ENCODE data around the gene BTBD9. TPM values are rescaled to one million over a fixed set of nuclear protein-coding genes. Genes with fewer than 3 reads are reported as not detected.

BTBD9 gene
- total and polyA plus RNA-seq, 9 of the 15 experiments (the other 6 are each of a cell fraction or from before 2014, with no cell fraction given): 0.08 to 1.6 (median 0.58) TPM

DNA sequence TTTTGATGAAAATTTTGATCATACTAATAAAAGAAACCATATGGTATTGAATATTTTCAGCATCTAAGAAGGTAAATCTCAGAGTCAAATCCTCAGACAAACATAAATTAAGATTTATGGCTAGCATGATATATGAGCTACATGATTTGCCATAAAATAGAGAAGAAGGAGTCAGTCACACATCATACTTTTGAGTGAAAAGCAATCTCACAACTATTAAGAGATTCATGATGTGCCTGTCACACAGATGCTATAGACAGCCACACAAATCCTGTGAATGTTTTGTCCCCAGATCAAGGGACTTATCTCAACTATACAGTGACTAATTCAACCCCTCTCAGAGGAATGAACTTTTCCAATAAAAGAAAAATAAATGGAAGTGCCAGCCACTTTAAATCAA is 85.7 kb downstream of the BTBD9 start:
- intact Hi-C loops (cut with micrococcal nuclease): no loop called here
- peaks cover 0 to 6% of the 10 kb centered on the region in 2 experiments; a peak in 3 of 5 replicates for H3K27me3 ChIP-seq (ENCODE audit: control insufficient read depth in 2 of 2, insufficient read depth in 2 of 2, low read length in 2 of 2)
- H3K4me3 ChIP-seq: no peak overlapping the region
- no peak overlapping the region for H3K4me2 ChIP-seq (ENCODE audit: insufficient read depth, low read length)
- POLR2A ChIA-PET: interaction anchor here (0.7 to 1.2 kb wide), 4 partner anchors 10 to 386 kb away, joined by 3 to 4 read pairs (median 3); no protein-coding TSS in a partner anchor
- no peak overlapping the region for H2AFZ ChIP-seq (ENCODE audit: low read depth, low read length)
- H3K9me3 ChIP-seq (replicated peaks; ENCODE audit: control insufficient read depth, insufficient read depth, low read depth, low read length): no peaks in the 10 kb centered on the region
- TF ChIP-seq CAMTA2 (CRISPR knock-in tag; conservative IDR thresholded peaks at IDR 0.05): no peak
- TF ChIP-seq ZNF232 (CRISPR knock-in tag; IDR thresholded peaks at IDR 0.05): no peak
- TF ChIP-seq ZSCAN32 (CRISPR knock-in tag; IDR thresholded peaks at IDR 0.05): no peak
- in situ Hi-C loops (cut with MboI): no loop called here
- DNase-seq (ENCODE audit: extremely low read depth in 1 of 4, low spot score in 3 of 4): no peak
- no peak overlapping the region for H3K27ac ChIP-seq (ENCODE audit: extremely low read depth, low read depth, low read length)
- no peak for ATAC-seq
- FAIRE-seq: no peak
- CTCF ChIA-PET (ENCODE audit: low intra/inter-chr PET ratio): no interaction called here
- no peaks in the 10 kb centered on the region for H3K36me3 ChIP-seq (ENCODE audit: control insufficient read depth, insufficient read depth, low read length)
- H3K79me2 ChIP-seq (ENCODE audit: control insufficient read depth, insufficient read depth, low read length): no peaks in the 10 kb centered on the region
- no TSS peak for BruUV-seq (replicated peaks)
- H4K20me1 ChIP-seq (replicated peaks; ENCODE audit: control insufficient read depth, insufficient read depth, low read length): no peaks in the 10 kb centered on the region
- no peak overlapping the region for H3K9ac ChIP-seq (ENCODE audit: insufficient read depth in 1 of 2, low read depth in 2 of 2, low read length in 2 of 2)
- H3K4me1 ChIP-seq (replicated peaks in 1 of 2; ENCODE audit: control insufficient read depth in 2 of 2, insufficient read depth in 2 of 2, low read length in 2 of 2): no peaks in the 10 kb centered on the region
- H3K9me1 ChIP-seq (ENCODE audit: control insufficient read depth, insufficient read depth, low read length): no peaks in the 10 kb centered on the region

DNA sequence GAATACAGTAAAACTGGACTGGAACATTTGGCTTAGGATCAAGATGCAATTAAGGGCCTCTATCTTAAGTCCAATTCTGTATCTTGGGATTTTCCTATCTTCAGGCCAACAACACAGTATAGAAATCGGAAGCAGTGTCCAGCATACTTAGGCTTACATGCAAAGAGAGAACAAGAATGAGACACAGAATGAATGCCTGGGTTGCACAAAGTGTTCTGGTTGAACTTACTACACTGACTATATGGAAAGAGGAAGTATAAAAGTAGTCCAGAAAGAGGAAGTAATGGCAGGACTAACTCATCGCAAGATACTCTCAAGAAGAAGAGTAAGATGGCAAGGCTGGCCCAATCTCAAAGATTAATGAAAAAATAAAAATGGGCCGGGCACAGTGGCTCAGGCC is 87.6 kb downstream of the BTBD9 start:
- no peak for DNase-seq (ENCODE audit: extremely low read depth in 1 of 4, low spot score in 3 of 4)
- Histone ChIP-seq H3K4me1 (replicated peaks in 1 of 2; ENCODE audit: control insufficient read depth in 2 of 2, insufficient read depth in 2 of 2, low read length in 2 of 2) (no peaks in the 10 kb centered on the region), H3K4me3 (no peak overlapping the region), H3K36me3 (ENCODE audit: control insufficient read depth, insufficient read depth, low read length) (no peaks in the 10 kb centered on the region), H3K27me3 (ENCODE audit: control insufficient read depth in 2 of 2, insufficient read depth in 2 of 2, low read length in 2 of 2) (peaks cover 0 to 4% of the 10 kb centered on the region in 2 experiments; a peak in 3 of 5 replicates), H4K20me1 (replicated peaks; ENCODE audit: control insufficient read depth, insufficient read depth, low read length) (no peaks in the 10 kb centered on the region), H3K9me1 (ENCODE audit: control insufficient read depth, insufficient read depth, low read length) (no peaks in the 10 kb centered on the region), H3K9ac (ENCODE audit: insufficient read depth in 1 of 2, low read depth in 2 of 2, low read length in 2 of 2) (no peak overlapping the region), H3K79me2 (ENCODE audit: control insufficient read depth, insufficient read depth, low read length) (no peaks in the 10 kb centered on the region), H3K9me3 (replicated peaks; ENCODE audit: control insufficient read depth, insufficient read depth, low read depth, low read length) (no peaks in the 10 kb centered on the region), H3K4me2 (ENCODE audit: insufficient read depth, low read length) (no peak overlapping the region), H3K27ac (ENCODE audit: extremely low read depth, low read depth, low read length) (no peak overlapping the region), H2AFZ (ENCODE audit: low read depth, low read length) (no peak overlapping the region)
- TF ChIP-seq HMBOX1 (IDR thresholded peaks at IDR 0.05) (peak; percentile 60; the same call in 1 of the 2 replicates), FOXJ3 (CRISPR knock-in tag; IDR thresholded peaks at IDR 0.05) (no peak), ZNF324 (CRISPR knock-in tag; IDR thresholded peaks at IDR 0.05) (peak; percentile 83)
- in situ Hi-C loops (cut with MboI) (no loop called here), intact Hi-C loops (cut with micrococcal nuclease) (no loop called here)
- 3% methylated on average over 3 of the region's 3 CpGs for WGBS (ENCODE audit: insufficient coverage, low coverage, missing lambda C conversion rate)
- no peak for ATAC-seq
- FAIRE-seq: no peak
- no TSS peak for BruUV-seq (replicated peaks)
- ChIA-PET POLR2A (no interaction called here), CTCF (ENCODE audit: low intra/inter-chr PET ratio) (no interaction called here)
